Activated B cell treated with CpG ODN at 0.5 μM for 24 hours (primary cell): ENCODE data around the gene PRMT2. TPM values are rescaled to one million over a fixed set of nuclear protein-coding genes. Genes with fewer than 3 reads are reported as not detected.

Experiments
- ATAC-seq: fragments of 200-7000 bp; cut with Tn5 transposase; one replicate; pipeline ENCODE4 v1.10.0; 2021; ENCODE audit warnings: low read depth, mild to moderate bottlenecking, moderate library complexity
- CTCF ChIA-PET: fragments of 350-600 bp; sonication (Branson Sonifier 250); formaldehyde crosslinking; loops from one replicate; lab custom pipeline; 2021; ENCODE audit warnings: antibody characterized with exemption; lab: Charles Lee
- POLR2A ChIA-PET: fragments of 350-600 bp; sonication (Branson Sonifier 250); formaldehyde crosslinking; loops from one replicate; lab custom pipeline; 2021; ENCODE audit warnings: antibody characterized with exemption; lab: Charles Lee
- DNase-seq: peaks from one replicate; pipeline ENCODE4 v3.0.0; 2022
- H3K27ac Mint-ChIP-seq: one replicate; pipeline ENCODE4 v1.8.0; 2020; ENCODE audit warnings: mixed read lengths
- H3K27me3 Mint-ChIP-seq: one replicate; pipeline ENCODE4 v1.8.0; 2021; ENCODE audit warnings: mixed read lengths
- H3K36me3 Mint-ChIP-seq: one replicate; pipeline ENCODE4 v1.8.0; 2021; ENCODE audit warnings: low read depth, mixed read lengths
- H3K4me1 Mint-ChIP-seq: one replicate; pipeline ENCODE4 v1.8.0; 2021; ENCODE audit warnings: mixed read lengths
- H3K4me3 Mint-ChIP-seq: one replicate; pipeline ENCODE4 v1.8.0; 2020; ENCODE audit warnings: mild to moderate bottlenecking, mixed read lengths
- H3K9me3 Mint-ChIP-seq: one replicate; pipeline ENCODE4 v1.8.0; 2020; ENCODE audit warnings: mixed read lengths
- CTCF ChIP-seq: fragments of 200-600 bp; IDR thresholded peaks from one replicate; pipeline ENCODE4 v1.8.0; 2022; ENCODE audit warnings: antibody characterized with exemption, mild to moderate bottlenecking
- intact Hi-C: fragments of 100-400 bp; cut with micrococcal nuclease; formaldehyde crosslinking; loops from one replicate; pipeline ENCODE4 v1.15.1; 2024
- total RNA-seq: library from RNA; stranded (reverse); gene quantifications from 2 replicates; pipeline ENCODE4 v1.2.3, GENCODE V29; 2022

PRMT2 gene
- total RNA-seq, 1 donor from 2014 or later: 48.5 TPM

DNA sequence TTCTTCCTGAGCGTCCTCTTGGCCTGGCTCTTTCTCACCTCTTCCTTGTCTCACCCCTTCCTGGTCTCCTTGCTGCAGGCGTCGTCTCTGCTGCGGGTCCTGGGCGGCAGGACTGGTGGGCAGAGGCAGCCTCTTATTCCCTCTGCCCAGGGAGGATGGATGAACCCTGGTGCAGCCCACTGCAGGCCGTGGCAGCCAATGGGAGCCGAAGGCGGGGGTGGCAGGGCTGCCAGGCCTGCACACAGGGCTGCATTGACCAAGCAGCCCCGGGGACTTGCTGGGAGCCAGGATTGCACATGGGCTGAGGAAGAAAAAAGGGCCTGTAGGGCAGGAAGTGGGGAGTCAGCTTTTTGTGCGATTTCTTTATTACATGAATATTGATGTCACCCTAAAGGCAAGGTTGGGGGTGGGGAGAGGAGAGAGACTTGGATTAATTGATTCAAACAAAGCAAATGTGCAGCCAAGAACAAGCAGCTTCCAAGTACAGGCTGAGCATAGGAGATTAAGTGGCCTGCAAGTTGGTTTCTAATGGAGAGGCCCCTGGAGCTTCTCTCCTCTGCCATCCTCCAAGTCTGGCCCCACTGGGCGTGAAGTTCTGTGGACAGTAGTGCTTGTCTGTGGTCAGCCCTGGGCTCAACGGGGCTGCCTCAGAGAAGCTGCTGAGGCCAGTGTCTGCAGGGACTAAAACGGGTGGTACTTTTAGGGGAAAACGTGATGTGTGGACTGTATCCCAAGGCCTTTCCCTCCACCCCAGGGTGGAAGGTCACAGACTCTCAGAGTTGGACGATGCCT lies 30.3 kb upstream of the PRMT2 start, which contains the start of gene S100B:
S100B (minus strand) TSS at position 108 of the 792 bp plus-strand sequence. CDS start 2,667 bp downstream, outside the sequence.
- Mint-ChIP-seq H3K27me3 (peaks cover 5% of the 10 kb centered on the region), H3K9me3 (no peaks in the 10 kb centered on the region), H3K4me3 (no peak within 1 kb of the TSS), H3K27ac (no peak within 1 kb of the TSS), H3K36me3 (no peaks in the 10 kb centered on the region), H3K4me1 (peaks cover 26% of the 10 kb centered on the region)
- CTCF ChIA-PET: no interaction called here
- intact Hi-C loops: no loop called here
- no peak for TF ChIP-seq CTCF
- POLR2A ChIA-PET: no interaction called here
- DNase-seq (no peak), ATAC-seq (no peak)

GRCh38 chr21:46605767-46606426 lies 29.6 kb upstream of the PRMT2 start:
- H3K4me3 Mint-ChIP-seq: no peak overlapping the region
- peaks cover 5% of the 10 kb centered on the region for H3K27me3 Mint-ChIP-seq
- peaks cover 3% of the 10 kb centered on the region for H3K9me3 Mint-ChIP-seq
- DNase-seq: no peak
- no peaks in the 10 kb centered on the region for H3K36me3 Mint-ChIP-seq
- H3K4me1 Mint-ChIP-seq: peaks cover 26% of the 10 kb centered on the region
- no peak overlapping the region for H3K27ac Mint-ChIP-seq
- peak; percentile 96 for ATAC-seq
- CTCF ChIA-PET: no interaction called here
- intact Hi-C loops: no loop called here
- no peak for TF ChIP-seq CTCF
- POLR2A ChIA-PET: interaction anchor here (1.6 kb wide), 1 partner anchor 30 kb away, joined by 6 read pairs; the partner anchor contains the start of gene PRMT2

DNA sequence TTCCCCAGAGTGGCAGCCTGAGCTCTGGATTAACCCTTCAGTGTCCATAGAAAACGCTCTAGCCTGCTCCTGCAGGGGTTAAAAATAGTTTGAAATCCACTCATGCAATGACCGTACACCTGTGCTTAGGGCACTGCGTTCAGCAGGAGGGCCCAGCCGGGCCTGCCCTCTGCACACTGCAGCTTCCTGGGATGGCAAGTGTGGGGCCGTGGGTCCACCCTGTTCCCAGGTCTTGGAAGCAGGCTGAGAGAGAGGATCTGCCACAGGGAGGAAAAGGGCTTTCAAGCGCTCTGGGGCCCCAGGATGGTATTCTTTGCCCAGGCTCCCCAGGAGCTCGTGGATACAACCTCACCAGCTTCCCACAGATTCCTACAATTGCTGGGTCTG lies 29.1 kb upstream of the PRMT2 start:
- Mint-ChIP-seq H3K4me1 (peaks cover 26% of the 10 kb centered on the region), H3K9me3 (peaks cover 4% of the 10 kb centered on the region), H3K36me3 (no peaks in the 10 kb centered on the region), H3K27ac (no peak overlapping the region), H3K27me3 (peaks cover 5% of the 10 kb centered on the region), H3K4me3 (no peak overlapping the region)
- ChIA-PET CTCF (no interaction called here), POLR2A (interaction anchor here (1.6 kb wide), 1 partner anchor 29 kb away, joined by 6 read pairs; the partner anchor contains the start of gene PRMT2)
- TF ChIP-seq CTCF: no peak
- intact Hi-C loops: no loop called here
- ATAC-seq (no peak), DNase-seq (no peak)

GRCh38 chr21:46607636-46608035 lies 27.8 kb upstream of the PRMT2 start:
- ATAC-seq (no peak), DNase-seq (no peak)
- H3K4me1 Mint-ChIP-seq: peaks cover 26% of the 10 kb centered on the region
- no peak overlapping the region for H3K4me3 Mint-ChIP-seq
- peaks cover 4% of the 10 kb centered on the region for H3K9me3 Mint-ChIP-seq
- no peaks in the 10 kb centered on the region for H3K36me3 Mint-ChIP-seq
- peaks cover 5% of the 10 kb centered on the region for H3K27me3 Mint-ChIP-seq
- CTCF ChIA-PET: no interaction called here
- TF ChIP-seq CTCF: no peak
- H3K27ac Mint-ChIP-seq: no peak overlapping the region
- intact Hi-C loops: no loop called here
- POLR2A ChIA-PET: interaction anchor here (1.6 kb wide), 1 partner anchor 28 kb away, joined by 6 read pairs; the partner anchor contains the start of gene PRMT2

DNA sequence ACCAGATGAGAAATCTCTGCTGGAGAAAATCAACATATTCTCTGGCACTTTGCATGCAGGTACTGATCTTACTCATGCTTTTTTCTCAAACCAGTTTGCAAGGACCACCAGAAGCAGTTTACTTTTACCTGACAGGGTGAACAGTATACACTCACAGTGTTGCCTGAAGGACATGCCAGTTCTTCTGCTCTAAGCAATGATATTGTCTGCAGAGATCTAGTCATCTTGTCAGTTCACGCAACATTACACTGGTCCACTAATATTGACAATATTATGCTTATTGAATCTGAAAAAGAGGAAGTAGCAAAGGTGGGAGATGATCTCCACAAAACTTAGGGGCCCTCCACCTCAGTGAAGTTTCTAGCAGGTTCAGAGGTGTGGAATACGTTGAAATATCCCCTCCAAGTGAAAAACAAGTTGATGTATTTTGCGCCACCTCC lies 26.8 kb upstream of the PRMT2 start:
- intact Hi-C loops: no loop called here

More for the DNA sequence above, 26.8 kb upstream of the PRMT2 start:
- ChIA-PET CTCF (no interaction called here), POLR2A (interaction anchor here (1.2 kb wide), 1 partner anchor 26 kb away, joined by 10 read pairs; the partner anchor contains the start of gene PRMT2)
- peaks cover 26% of the 10 kb centered on the region for H3K4me1 Mint-ChIP-seq
- peaks cover 5% of the 10 kb centered on the region for H3K27me3 Mint-ChIP-seq
- no peaks in the 10 kb centered on the region for H3K36me3 Mint-ChIP-seq
- no peak overlapping the region for H3K4me3 Mint-ChIP-seq
- no peak for ATAC-seq
- no peak for DNase-seq
- peaks cover 4% of the 10 kb centered on the region for H3K9me3 Mint-ChIP-seq
- TF ChIP-seq CTCF: no peak
- no peak overlapping the region for H3K27ac Mint-ChIP-seq
